HG03159 (cell line): Measurements from ENCODE around the gene NFX1.
"Not testable (repeated sequence)": the region's sequence is repeated elsewhere in the genome, so short reads cannot be mapped to it uniquely, and the experiment has no call there.

Experiments used
- ATAC-seq: cut with Tn5 transposase; IDR thresholded peaks from one replicate; pipeline ENCODE4 v1.9.1; 2021; ENCODE audit warnings: mild to moderate bottlenecking, moderate library complexity; ENCODE audit not compliant: unreplicated experiment

The NFX1 gene

GRCh38 chr9:33351547-33351946, 61.2 kb downstream of the NFX1 start:
- no peak for ATAC-seq

- no peak for ATAC-seq
Observed at GRCh38 chr9:33354651-33355211, 64.4 kb downstream of the NFX1 start.

GRCh38 chr9:33355933-33356332, 65.6 kb downstream of the NFX1 start:
- ATAC-seq, result no peak

GRCh38 chr9:33358641-33359040, 68.3 kb downstream of the NFX1 start:
- ATAC-seq, result not testable (repeated sequence)

- no peak for ATAC-seq
Observed at GRCh38 chr9:33364127-33364526, 73.8 kb downstream of the NFX1 start.

- not testable (repeated sequence) for ATAC-seq
Observed at GRCh38 chr9:33364814-33365213, 74.5 kb downstream of the NFX1 start.

GRCh38 chr9:33366979-33367480, 76.7 kb downstream of the NFX1 start:
- no peak for ATAC-seq

- no peak for ATAC-seq
Observed at GRCh38 chr9:33372900-33373299, 82.6 kb downstream of the NFX1 start.

GRCh38 chr9:33374190-33374589, 83.9 kb downstream of the NFX1 start:
- no peak for ATAC-seq

- ATAC-seq, result no peak
Observed at GRCh38 chr9:33374634-33375237, 84.4 kb downstream of the NFX1 start.

- ATAC-seq, result no peak
Observed at GRCh38 chr9:33375238-33375840, 85.0 kb downstream of the NFX1 start.

- ATAC-seq, result no peak
Observed at GRCh38 chr9:33375841-33376321, 85.6 kb downstream of the NFX1 start.

GRCh38 chr9:33377089-33377715, 86.9 kb downstream of the NFX1 start:
- no peak for ATAC-seq

GRCh38 chr9:33378121-33378795, 87.9 kb downstream of the NFX1 start:
- no peak for ATAC-seq

- ATAC-seq, result no peak
Observed at GRCh38 chr9:33379666-33380389, 89.5 kb downstream of the NFX1 start.

GRCh38 chr9:33380390-33381094, 90.2 kb downstream of the NFX1 start:
- no peak for ATAC-seq

- ATAC-seq, result no peak
Observed at GRCh38 chr9:33381231-33381791, 91.0 kb downstream of the NFX1 start.

GRCh38 chr9:33382397-33382796, 92.1 kb downstream of the NFX1 start:
- not testable (repeated sequence) for ATAC-seq

GRCh38 chr9:33383396-33383795, 93.1 kb downstream of the NFX1 start:
- not testable (repeated sequence) for ATAC-seq

- not testable (repeated sequence) for ATAC-seq
Observed at GRCh38 chr9:33385536-33385935, 95.2 kb downstream of the NFX1 start.
